Upper lobe of left lung (tissue), 6 donors: ENCODE measurements around the gene TEX13C. TPM values are rescaled to one million over a fixed set of nuclear protein-coding genes. Genes with fewer than 3 reads are reported as not detected.

Experiments
- ATAC-seq, 2 donors: fragments of 200-7000 bp; cut with Tn5 transposase; one replicate each; pipeline ENCODE4 v1.9.1; 2022; ENCODE audit warnings: mild to moderate bottlenecking in 2 of 2, moderate library complexity in 2 of 2; ENCODE audit not compliant: low FRiP score in 2 of 2
- DNase-seq, 2 donors: peaks; one replicate each; pipeline ENCODE4 v3.0.0-alpha.2; 2019 to 2020
- H3K27ac ChIP-seq, 4 donors: fragments of 200-600 bp; sonication (generic); one replicate each; pipeline ENCODE4 v1.5.1; 2016 to 2019
- H3K27me3 ChIP-seq, 4 donors: fragments of 200-600 bp; sonication (generic); one replicate each; pipeline ENCODE4 v1.5.1; 2017 to 2019
- H3K36me3 ChIP-seq, 4 donors: fragments of 200-600 bp; sonication (generic); one replicate each; pipeline ENCODE4 v1.5.1; 2016 to 2019
- H3K4me1 ChIP-seq, 4 donors: fragments of 200-600 bp; sonication (generic); one replicate each; pipeline ENCODE4 v1.5.1; 2018 to 2019
- H3K4me3 ChIP-seq, 4 donors: fragments of 200-600 bp; sonication (generic); one replicate each; pipeline ENCODE4 v1.5.1; 2017 to 2019; ENCODE audit warnings: mild to moderate bottlenecking in 2 of 4, moderate library complexity in 1 of 4
- H3K9me3 ChIP-seq, 4 donors: fragments of 200-600 bp; sonication (generic); one replicate each; pipeline ENCODE4 v1.5.1; 2018 to 2019
- EP300 ChIP-seq, 4 donors: sonication (generic); formaldehyde crosslinking; IDR thresholded peaks; one replicate each; pipeline ENCODE4 v1.5.1; 2017; ENCODE audit warnings: antibody characterized with exemption in 4 of 4, control low read depth in 2 of 4
- POLR2A ChIP-seq, 4 donors: fragments of 450-650 bp; IDR thresholded peaks; one replicate each; pipeline ENCODE4 v1.5.1; 2016 to 2017; ENCODE audit warnings: antibody characterized with exemption in 4 of 4, mild to moderate bottlenecking in 2 of 4
- POLR2AphosphoS5 ChIP-seq, 2 donors: sonication (generic); formaldehyde crosslinking; IDR thresholded peaks; one replicate each; pipeline ENCODE4 v1.5.1; 2017; ENCODE audit warnings: antibody characterized with exemption in 2 of 2
- WGBS, 2 donors: methylation state at CpG; one replicate each; pipeline ENCODE4 v1.1.5; 2017 to 2018; 5-methylcytosine and 5-hydroxymethylcytosine counted together
- total RNA-seq, 6 donors: library from RNA; depleted of rRNA in 4 of 6; stranded (reverse); fragments of >200 nt in 4 of 6; gene quantifications; one replicate each; pipeline versions ENCODE4 v1.1.0 to v1.2.1, GENCODE V29; 2016 to 2021
- TF ChIP-seq, protein P1 (sequence below), 6 experiments: fragments of 450-650 bp in 4 of 6; fragments of 200-600 bp in 2 of 6; sonication (generic) in 2 of 6; IDR thresholded peaks; one replicate each; pipeline ENCODE4 v1.5.1; 2016 to 2019; ENCODE audit warnings: antibody characterized with exemption in 6 of 6
- donor health status: DM: no; HTN: no; CAD: no; lungs with moderate emphysema.
- donor health status: DM: no; HTN: yes; CAD: no; lungs with severe emphysema.

Gene TEX13C
- 1 to 10 TPM in 1 of 6 donors, not detected in 5; 2.1 TPM for total RNA-seq

DNA sequence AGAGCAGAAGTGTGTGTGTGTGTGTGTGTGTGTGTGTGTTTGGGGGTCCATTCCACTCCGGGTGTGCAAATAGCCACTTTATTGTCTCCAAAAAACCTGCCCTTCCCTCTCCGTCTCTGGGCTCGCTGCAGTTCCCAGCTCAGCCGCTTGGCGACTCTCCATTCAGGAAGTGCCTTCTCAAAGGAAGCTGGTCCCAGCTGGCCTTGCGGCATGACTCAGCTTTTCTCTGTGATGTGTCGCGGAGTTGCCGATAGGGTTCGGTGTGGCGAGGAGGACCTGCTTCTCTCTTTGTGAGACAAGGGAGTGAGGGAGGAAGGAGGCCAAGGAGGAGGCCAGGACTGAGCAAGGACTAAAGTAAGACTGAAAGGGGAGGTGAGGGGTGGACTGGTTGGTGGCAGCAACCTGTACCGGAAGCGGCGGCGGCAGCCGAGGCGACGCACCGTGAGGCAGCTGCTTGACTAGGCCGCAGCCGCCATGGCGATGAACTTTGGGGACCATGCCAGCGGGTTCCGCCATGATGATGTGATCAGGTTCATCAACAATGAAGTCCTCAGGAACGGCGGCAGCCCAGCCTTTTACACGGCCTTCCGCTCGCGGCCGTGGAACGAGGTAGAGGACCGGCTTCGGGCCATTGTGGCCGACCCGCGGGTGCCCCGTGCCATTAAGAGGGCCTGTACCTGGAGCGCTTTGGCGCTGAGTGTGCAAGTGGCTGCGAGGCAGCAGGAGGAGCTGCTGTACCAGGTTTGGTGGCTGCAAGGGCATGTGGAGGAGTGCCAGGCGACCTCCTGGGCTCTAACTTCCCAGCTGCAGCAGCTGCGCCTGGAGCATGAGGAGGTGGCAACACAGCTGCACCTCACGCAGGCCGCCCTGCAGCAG lies at the start of gene TEX13C:
Gene TEX13C, plus strand, starts transcription at position 226 of the 876 bp plus-strand sequence. Its CDS starts 249 bp downstream, at position 475.
- ATAC-seq, result peak in 1 of 2 donors; percentile 51
- H3K36me3 ChIP-seq, result no peaks in the 10 kb centered on the region
- no peak for TF ChIP-seq EP300 (IDR thresholded peaks at IDR 0.05)
- TF ChIP-seq, protein P1, sequence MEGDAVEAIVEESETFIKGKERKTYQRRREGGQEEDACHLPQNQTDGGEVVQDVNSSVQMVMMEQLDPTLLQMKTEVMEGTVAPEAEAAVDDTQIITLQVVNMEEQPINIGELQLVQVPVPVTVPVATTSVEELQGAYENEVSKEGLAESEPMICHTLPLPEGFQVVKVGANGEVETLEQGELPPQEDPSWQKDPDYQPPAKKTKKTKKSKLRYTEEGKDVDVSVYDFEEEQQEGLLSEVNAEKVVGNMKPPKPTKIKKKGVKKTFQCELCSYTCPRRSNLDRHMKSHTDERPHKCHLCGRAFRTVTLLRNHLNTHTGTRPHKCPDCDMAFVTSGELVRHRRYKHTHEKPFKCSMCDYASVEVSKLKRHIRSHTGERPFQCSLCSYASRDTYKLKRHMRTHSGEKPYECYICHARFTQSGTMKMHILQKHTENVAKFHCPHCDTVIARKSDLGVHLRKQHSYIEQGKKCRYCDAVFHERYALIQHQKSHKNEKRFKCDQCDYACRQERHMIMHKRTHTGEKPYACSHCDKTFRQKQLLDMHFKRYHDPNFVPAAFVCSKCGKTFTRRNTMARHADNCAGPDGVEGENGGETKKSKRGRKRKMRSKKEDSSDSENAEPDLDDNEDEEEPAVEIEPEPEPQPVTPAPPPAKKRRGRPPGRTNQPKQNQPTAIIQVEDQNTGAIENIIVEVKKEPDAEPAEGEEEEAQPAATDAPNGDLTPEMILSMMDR (IDR thresholded peaks at IDR 0.05), result no peak
- DNase-seq, result peak in 1 of 2 donors; percentile 45
- WGBS, 2 donors, result 94 to 96% methylated on average over 23 to 40 of the region's 45 CpGs
- no peak within 1 kb of the TSS for H3K4me3 ChIP-seq
- H3K4me1 ChIP-seq, result no peaks in the 10 kb centered on the region
- peaks cover 0 to 4% (median 0%) of the 10 kb centered on the region in 4 donors for H3K9me3 ChIP-seq
- H3K27ac ChIP-seq, result no peak within 1 kb of the TSS
- H3K27me3 ChIP-seq, result no peaks in the 10 kb centered on the region

DNA sequence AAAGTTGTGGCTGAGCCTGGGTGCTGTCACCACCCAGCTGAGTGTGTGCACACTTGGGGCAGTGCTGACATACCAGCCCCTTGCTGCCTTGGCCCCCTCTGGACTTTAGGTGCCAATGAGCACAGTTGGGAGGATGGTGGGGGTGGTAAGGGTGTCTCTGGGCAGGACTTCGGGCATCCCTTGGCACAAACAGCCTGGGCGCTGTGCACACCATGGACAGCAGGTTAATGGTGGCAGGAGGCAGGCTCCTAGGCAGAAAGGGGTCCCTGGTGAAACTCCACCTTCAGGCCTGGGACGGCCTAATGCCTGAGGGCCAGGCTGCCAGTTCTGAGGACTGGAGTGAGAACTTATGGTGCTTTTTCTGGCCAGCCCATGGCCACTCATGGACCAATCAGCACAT lies 32.4 kb upstream of the TEX13C start:
- Histone ChIP-seq H3K9me3 (no peaks in the 10 kb centered on the region), H3K36me3 (no peaks in the 10 kb centered on the region), H3K4me1 (no peaks in the 10 kb centered on the region), H3K4me3 (no peak overlapping the region), H3K27me3 (no peaks in the 10 kb centered on the region), H3K27ac (no peak overlapping the region)
- 94% methylated on average over 3 of the region's 3 CpGs; no CpG with 5 or more reads in 1 of the 2 donors for WGBS, 2 donors
- ATAC-seq (peak in 1 of 2 donors; percentile 55), DNase-seq (no peak)
- TF ChIP-seq POLR2A (IDR thresholded peaks at IDR 0.05), result no peak
- no peak for TF ChIP-seq POLR2AphosphoS5 (IDR thresholded peaks at IDR 0.05)
- no peak for TF ChIP-seq EP300 (IDR thresholded peaks at IDR 0.05)
- TF ChIP-seq, protein P1 (IDR thresholded peaks at IDR 0.05), result no peak

DNA sequence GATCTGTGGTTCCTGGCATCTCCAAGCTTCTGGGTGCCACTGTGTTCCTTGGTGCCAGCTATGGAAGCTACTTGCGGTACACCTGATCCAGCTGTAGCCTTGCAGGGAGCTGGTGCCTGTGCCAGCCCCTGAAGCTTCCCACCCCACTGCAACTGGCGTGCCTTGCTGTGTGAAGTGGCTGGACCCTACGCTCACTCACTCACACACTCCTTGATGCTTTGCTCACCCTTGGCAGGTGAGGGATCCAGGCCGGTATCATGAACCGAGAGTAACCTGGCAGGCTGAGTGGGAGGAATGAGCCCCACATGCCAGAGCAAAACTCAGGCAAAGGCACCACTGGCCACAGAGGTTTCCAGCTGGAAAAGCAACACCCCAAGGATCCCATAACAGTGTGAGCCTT lies 31.3 kb upstream of the TEX13C start:
- Histone ChIP-seq H3K27ac (no peak overlapping the region), H3K27me3 (no peaks in the 10 kb centered on the region), H3K4me1 (no peaks in the 10 kb centered on the region), H3K36me3 (no peaks in the 10 kb centered on the region), H3K4me3 (no peak overlapping the region), H3K9me3 (no peaks in the 10 kb centered on the region)
- DNase-seq (no peak), ATAC-seq (peak in 1 of 2 donors; percentile 32)
- TF ChIP-seq, protein P1 (IDR thresholded peaks at IDR 0.05), result no peak
- TF ChIP-seq POLR2AphosphoS5 (IDR thresholded peaks at IDR 0.05) (no peak), POLR2A (IDR thresholded peaks at IDR 0.05) (no peak), EP300 (IDR thresholded peaks at IDR 0.05) (no peak)
- 89% methylated on average over 5 of the region's 5 CpGs; no CpG with 5 or more reads in 1 of the 2 donors for WGBS, 2 donors

DNA sequence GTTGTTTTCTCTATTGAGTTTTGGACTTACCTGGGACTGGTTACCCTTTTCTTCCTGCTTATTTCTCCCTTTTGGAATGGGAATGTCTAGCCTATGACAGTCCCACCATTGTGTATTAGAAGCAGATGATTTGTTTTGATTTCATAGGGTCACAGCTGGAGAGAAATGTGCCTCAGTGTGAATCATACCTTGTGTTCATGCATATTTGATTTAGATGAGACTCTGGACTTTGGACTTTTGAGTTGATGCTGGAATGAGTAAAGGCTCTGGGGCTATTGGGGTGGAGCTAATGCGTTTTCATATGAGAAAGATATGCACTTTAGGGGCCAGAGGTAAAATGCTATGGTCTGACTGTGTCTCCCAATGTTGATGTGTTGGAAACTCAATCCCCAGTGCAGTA lies 30.5 kb upstream of the TEX13C start:
- DNase-seq (no peak), ATAC-seq (no peak)
- Histone ChIP-seq H3K4me1 (no peaks in the 10 kb centered on the region), H3K9me3 (no peaks in the 10 kb centered on the region), H3K4me3 (no peak overlapping the region), H3K27ac (no peak overlapping the region), H3K27me3 (no peaks in the 10 kb centered on the region), H3K36me3 (no peaks in the 10 kb centered on the region)
- no peak for TF ChIP-seq EP300 (IDR thresholded peaks at IDR 0.05)
- TF ChIP-seq, protein P1 (IDR thresholded peaks at IDR 0.05), result no peak
- no peak for TF ChIP-seq POLR2A (IDR thresholded peaks at IDR 0.05)
- TF ChIP-seq POLR2AphosphoS5 (IDR thresholded peaks at IDR 0.05), result no peak
- WGBS, 2 donors, result 74% methylated on average over 1 of the region's 1 CpG; no CpG with 5 or more reads in 1 of the 2 donors
